ENCODE data around the gene NEK7. TPM values are rescaled to one million over a fixed set of nuclear protein-coding genes. Genes with fewer than 3 reads are reported as not detected.

NEK7 gene
- total and polyA plus RNA-seq, 2 of the 4 experiments (the other 2 are of a cell fraction) = 89.0 to 467 TPM

GRCh38 chr1:198253259-198253658 is 96.5 kb downstream of the NEK7 start:
- Histone ChIP-seq H3K9me1 (ENCODE audit: insufficient read depth, low read length) (peaks cover 3% of the 10 kb centered on the region; the same call in 1 of the 2 replicates), H2BK20ac (ENCODE audit: low read depth, low read length) (no peak overlapping the region), H3K27me3 (ENCODE audit: control insufficient read depth, insufficient read depth, low read length) (no peaks in the 10 kb centered on the region), H4K8ac (ENCODE audit: low read depth in 2 of 2, low read length in 2 of 2) (peak overlapping the region in 1 of 2 experiments; percentile 59; a peak in 1 of 4 replicates), H4K20me1 (ENCODE audit: insufficient read depth, low read length) (peaks cover 3% of the 10 kb centered on the region; the same call in 1 of the 2 replicates), H4K5ac (ENCODE audit: low read depth, low read length) (no peak overlapping the region), H2AK5ac (ENCODE audit: low read depth, low read length) (no peak overlapping the region), H3K79me1 (ENCODE audit: low read depth in 1 of 2, low read length in 2 of 2) (peaks cover 20 to 32% of the 10 kb centered on the region in 2 experiments), H3K4me3 (ENCODE audit: insufficient read depth, low read depth, low read length) (no peak overlapping the region), H3K9me3 (ENCODE audit: control insufficient read depth, insufficient read depth, low read length) (no peaks in the 10 kb centered on the region), H3K14ac (replicated peaks; ENCODE audit: low read depth, low read length) (no peak overlapping the region), H2AFZ (replicated peaks; ENCODE audit: low read length, poor library complexity) (no peak overlapping the region), H2BK120ac (ENCODE audit: low read depth, low read length) (no peak overlapping the region), H2AK9ac (replicated peaks; ENCODE audit: low read depth, low read length, poor library complexity) (no peak overlapping the region), H2BK5ac (ENCODE audit: low read depth, low read length, poor library complexity, severe bottlenecking) (peak overlapping the region; percentile 14), H3K4me1 (ENCODE audit: control insufficient read depth, insufficient read depth, low read length) (peaks cover 2% of the 10 kb centered on the region; the same call in 1 of the 2 replicates), H3K23ac (ENCODE audit: low read depth, low read length) (no peak overlapping the region), H3K56ac (ENCODE audit: extremely low read depth, insufficient read depth, low read length) (no peak overlapping the region), H3K9ac (ENCODE audit: low read depth, low read length) (no peak overlapping the region; the same call in 1 of the 2 replicates), H3K36me3 (ENCODE audit: control insufficient read depth, insufficient read depth, low read length) (no peaks in the 10 kb centered on the region), H3K4me2 (ENCODE audit: low read depth, low read length) (no peak overlapping the region), H3K4ac (ENCODE audit: low read depth, low read length) (no peak overlapping the region), H4K91ac (ENCODE audit: insufficient read depth, low read depth, low read length) (no peak overlapping the region), H3K27ac (ENCODE audit: insufficient read depth, low read length) (no peak overlapping the region), H3K18ac (ENCODE audit: low read depth, low read length) (no peak overlapping the region), H2BK15ac (ENCODE audit: low read depth, low read length) (no peak overlapping the region)
- dilution Hi-C loops (cut with HindIII; ENCODE audit: low sequenced_read_pairs, unreplicated experiment) = no loop called here
- intact Hi-C loops (cut with micrococcal nuclease) = no loop called here
- ATAC-seq (ENCODE audit: low read depth) (no peak), DNase-seq (no peak)
- POLR2A ChIA-PET (ENCODE audit: unreplicated experiment) = no interaction called here
- CTCF ChIA-PET = interaction anchor here (1.1 kb wide), 1 partner anchor 95 kb away, joined by 3 read pairs; no protein-coding TSS in a partner anchor
- no TSS peak for BruUV-seq (replicated peaks)
- TF ChIP-seq ELK1 (IDR thresholded peaks at IDR 0.05; ENCODE audit: borderline replicate concordance, low read depth, low read length) (no peak), MAFK (IDR thresholded peaks at IDR 0.05; ENCODE audit: low read depth, low read length) (no peak), RCOR1 (IDR thresholded peaks at IDR 0.05; ENCODE audit: insufficient replicate concordance, low read length) (no peak), MAZ (IDR thresholded peaks at IDR 0.05; ENCODE audit: borderline replicate concordance, low read depth, low read length) (no peak), NFE2L2 (IDR thresholded peaks at IDR 0.05; ENCODE audit: low read depth, low read length) (no peak), POLR2A (IDR thresholded peaks at IDR 0.05; ENCODE audit: low read depth, low read length) (no peak), BHLHE40 (IDR thresholded peaks at IDR 0.05; ENCODE audit: low read depth, low read length) (no peak), RAD21 (IDR thresholded peaks at IDR 0.05; ENCODE audit: low read length) (no peak), RFX5 (IDR thresholded peaks at IDR 0.05; ENCODE audit: low read depth, low read length) (no peak), SMC3 (IDR thresholded peaks at IDR 0.05; ENCODE audit: low read depth, low read length) (no peak), CHD1 (IDR thresholded peaks at IDR 0.05; ENCODE audit: low read depth, low read length) (no peak), MXI1 (IDR thresholded peaks at IDR 0.05; ENCODE audit: borderline replicate concordance, low read depth, low read length) (no peak), FOS (IDR thresholded peaks at IDR 0.05; ENCODE audit: low read depth, low read length) (no peak), CEBPB (IDR thresholded peaks at IDR 0.05; ENCODE audit: low read depth, low read length) (no peak)
- TF ChIP-seq, protein P1, sequence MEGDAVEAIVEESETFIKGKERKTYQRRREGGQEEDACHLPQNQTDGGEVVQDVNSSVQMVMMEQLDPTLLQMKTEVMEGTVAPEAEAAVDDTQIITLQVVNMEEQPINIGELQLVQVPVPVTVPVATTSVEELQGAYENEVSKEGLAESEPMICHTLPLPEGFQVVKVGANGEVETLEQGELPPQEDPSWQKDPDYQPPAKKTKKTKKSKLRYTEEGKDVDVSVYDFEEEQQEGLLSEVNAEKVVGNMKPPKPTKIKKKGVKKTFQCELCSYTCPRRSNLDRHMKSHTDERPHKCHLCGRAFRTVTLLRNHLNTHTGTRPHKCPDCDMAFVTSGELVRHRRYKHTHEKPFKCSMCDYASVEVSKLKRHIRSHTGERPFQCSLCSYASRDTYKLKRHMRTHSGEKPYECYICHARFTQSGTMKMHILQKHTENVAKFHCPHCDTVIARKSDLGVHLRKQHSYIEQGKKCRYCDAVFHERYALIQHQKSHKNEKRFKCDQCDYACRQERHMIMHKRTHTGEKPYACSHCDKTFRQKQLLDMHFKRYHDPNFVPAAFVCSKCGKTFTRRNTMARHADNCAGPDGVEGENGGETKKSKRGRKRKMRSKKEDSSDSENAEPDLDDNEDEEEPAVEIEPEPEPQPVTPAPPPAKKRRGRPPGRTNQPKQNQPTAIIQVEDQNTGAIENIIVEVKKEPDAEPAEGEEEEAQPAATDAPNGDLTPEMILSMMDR (conservative IDR thresholded peaks at IDR 0.05; ENCODE audit: low read depth, low read length) = no peak
- TF ChIP-seq, protein P2, sequence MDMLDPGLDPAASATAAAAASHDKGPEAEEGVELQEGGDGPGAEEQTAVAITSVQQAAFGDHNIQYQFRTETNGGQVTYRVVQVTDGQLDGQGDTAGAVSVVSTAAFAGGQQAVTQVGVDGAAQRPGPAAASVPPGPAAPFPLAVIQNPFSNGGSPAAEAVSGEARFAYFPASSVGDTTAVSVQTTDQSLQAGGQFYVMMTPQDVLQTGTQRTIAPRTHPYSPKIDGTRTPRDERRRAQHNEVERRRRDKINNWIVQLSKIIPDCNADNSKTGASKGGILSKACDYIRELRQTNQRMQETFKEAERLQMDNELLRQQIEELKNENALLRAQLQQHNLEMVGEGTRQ (IDR thresholded peaks at IDR 0.05; ENCODE audit: low read depth, low read length) = no peak
- WGBS, 2 experiments (ENCODE audit: extremely low coverage in 2 of 2, insufficient read length in 1 of 2) = no CpG with 5 or more reads among the region's 4 CpGs
- in situ Hi-C loops (cut with MboI; ENCODE audit: low sequenced_read_pairs) = no loop called here
